NOMO-1 treated with dmso at 0.1 percent for 144 hours (cell line): ENCODE results near the gene FOXP4.
A peak's percentile ranks its signal among the peaks of the same experiment; 100 is the strongest.
"Not testable (repeated sequence)": the region's sequence is repeated elsewhere in the genome, so short reads cannot be mapped to it uniquely, and the experiment has no call there.

Experiments
- DNase-seq: peaks from one replicate; lab custom pipeline; 2025; ENCODE audit not compliant: unreplicated experiment; lab: John Stamatoyannopoulos, UW

FOXP4 gene

GRCh38 chr6:41598670-41599014, 52.5 kb downstream of the FOXP4 start:
- no peak for DNase-seq

DNA sequence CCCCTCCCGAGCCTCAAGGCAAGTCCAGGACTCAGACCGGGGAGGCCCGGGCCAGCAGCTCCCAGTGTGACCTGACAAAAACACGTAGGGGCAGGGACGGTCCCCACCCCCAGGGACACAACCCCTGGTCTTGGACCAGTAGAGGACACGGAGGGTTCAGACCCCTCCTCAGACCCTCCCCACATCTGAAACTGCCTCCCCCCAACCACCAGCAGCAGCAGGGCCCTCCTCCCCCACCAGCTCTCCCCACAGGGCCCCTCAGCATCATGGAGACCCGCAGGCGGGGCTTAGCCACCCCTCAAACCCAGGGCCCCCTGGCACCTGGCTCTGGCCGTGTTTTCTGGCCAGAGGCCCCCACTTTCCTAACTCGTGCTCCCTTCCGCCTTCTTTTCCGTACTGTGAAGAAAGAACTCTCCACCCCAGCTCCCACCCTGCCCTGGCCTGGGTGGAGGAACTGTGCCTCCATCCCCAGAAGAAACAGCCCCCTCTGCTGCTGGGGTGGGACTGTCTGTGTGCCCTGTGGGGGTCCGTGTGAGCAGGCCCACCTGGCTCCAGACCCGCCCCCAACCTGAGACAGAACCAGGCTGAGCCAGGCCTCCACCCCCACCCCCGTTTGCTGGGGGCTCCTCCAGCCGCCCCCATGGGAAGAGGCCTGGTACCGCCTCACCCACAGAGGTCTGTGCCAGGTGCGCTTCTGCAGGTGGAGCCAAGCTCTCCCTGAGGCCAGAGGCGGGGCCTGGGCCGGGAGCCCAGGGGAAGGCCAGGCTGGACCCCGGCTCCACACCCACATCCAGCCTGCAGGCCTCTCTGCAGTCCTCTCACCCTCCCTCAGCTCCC, 53.1 kb downstream of the FOXP4 start:
- no peak for DNase-seq

DNA sequence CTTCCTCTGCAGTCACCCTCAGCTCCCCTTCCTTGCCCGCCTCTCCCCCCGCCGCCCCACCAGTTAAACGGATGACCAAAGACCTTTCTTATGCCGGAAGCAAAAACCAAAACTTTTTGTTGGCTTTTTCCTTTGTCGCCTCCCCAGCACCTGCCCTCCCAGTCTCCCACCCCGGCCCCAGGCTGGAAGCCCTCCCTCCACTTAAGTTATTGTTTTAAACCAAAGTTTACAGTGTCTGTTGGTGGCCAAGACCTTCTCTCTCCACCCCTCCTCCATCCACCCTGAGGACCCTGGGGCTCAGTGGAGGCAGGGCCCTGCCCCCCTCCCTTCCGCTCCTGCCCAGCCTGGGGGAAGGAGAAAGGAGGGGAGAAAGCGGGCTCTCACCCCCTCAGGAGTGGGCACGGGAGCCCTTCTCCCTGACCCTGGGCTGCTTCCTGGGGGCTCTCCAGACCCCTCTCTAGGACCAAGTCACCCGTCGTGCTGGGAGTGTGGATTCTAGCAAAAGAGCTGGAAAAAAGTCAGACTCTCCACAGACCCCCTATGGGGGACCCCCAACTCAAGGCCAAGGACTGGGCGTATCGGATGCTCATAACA, 53.8 kb downstream of the FOXP4 start:
- DNase-seq, result no peak

- DNase-seq, result no peak
These were observed 54.5 kb downstream of the FOXP4 start for GRCh38 chr6:41600499-41601247.

DNA sequence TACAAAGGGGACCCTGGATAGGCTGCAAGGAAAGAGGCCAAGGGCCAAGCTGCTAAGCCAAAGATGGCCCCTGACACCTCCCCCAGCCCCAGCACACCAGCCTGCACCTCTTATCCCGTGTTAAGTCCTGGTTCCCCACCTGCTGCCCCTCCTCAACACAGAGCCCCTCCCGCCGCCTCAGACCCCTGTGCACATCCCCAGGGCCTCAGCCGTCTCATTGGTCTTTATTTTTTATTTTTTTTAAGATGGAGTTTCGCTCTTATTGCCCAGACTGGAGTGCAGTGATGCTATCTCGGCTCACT, 55.0 kb downstream of the FOXP4 start:
- DNase-seq, result no peak

DNA sequence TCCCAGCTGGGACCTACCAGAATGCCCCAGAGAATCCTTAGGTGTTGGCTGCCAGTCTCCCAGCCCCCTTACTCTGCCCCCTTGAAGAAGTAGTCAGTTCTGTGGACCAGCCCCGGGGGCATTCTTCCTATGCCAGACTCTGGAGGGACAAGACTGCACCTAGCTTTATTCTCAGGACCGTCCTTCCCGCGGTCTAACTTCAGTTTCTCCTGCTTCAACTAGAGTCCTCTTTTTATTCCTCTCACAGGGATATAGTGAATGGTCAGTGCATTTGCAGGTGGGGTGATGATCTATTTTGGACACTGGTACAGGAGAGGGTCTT, 56.2 kb downstream of the FOXP4 start:
- DNase-seq, result no peak

DNA sequence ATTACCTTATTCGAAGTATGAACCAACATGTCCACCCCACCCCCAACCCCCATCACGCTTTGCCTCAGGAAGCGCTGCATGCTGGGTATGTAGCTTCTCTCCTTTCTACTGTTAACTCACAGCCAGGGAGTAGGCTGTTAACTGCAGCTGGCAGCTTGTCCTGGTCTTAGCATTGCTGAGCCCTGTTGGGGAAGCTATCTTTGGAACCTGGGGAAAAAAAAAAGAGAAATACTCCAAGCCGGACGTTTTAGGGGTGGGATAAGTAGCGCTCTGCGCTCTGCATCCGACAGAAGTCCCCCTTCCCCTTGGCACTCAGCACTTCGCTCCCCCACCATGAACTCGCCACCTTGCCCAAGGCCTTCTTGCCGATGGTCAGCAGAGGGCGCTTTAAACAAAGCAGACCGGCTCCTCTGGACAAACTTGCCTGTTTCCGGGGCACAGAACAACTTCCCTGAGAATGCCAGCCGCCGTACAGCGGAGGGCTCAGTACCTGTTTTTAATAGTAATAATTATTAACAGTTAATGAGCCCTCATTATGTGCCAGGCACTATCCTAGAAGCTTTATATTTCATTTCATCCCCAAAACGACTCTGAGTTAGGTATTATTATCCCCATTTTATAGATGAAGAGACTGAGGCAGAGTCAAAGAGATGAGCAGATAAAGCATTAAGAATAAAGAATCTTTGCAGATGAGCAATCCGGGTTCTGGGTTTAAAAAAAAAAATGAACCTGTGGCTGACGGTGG, 56.9 kb downstream of the FOXP4 start:
- DNase-seq, result peak; percentile 79

- DNase-seq, result no peak
These were observed 57.8 kb downstream of the FOXP4 start for GRCh38 chr6:41604006-41604405.

DNA sequence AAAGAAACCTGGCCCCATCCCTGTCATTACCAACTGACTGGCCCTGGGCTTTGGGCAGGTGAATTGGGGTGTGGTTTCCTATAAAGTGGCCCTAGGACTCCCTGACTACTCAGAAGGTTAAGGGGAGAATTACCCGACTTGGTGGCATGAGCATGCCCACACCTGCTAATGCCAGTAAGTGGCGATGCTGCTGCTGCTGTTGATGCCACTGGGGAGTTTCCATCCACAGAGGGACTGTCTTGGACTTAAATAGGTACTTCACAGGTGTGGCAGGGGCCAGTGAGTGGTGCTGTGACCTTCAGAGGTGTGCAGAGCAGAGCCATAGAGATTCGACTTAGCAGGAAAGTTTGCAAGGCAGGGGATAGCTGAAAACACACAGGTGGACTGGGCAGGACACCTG, 59.5 kb downstream of the FOXP4 start:
- DNase-seq, result no peak

DNA sequence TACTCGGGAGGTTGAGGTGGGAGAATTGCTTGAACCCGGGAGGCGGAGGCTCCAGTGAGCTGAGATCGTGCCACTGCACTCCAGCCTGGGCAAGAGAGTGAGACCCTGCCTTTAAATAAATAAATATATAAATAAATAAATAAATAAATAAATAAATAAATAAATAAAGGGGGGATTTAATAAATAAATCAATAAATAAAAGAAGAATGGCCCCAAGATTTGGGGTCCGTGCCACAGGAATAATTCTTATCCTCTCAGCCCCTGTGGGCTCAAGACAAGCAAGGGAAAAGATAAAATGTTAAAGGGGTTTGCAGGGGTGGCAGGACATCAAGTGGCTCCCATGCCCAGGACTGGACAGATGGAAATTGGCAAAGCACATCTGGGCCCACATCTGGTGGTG, 60.9 kb downstream of the FOXP4 start:
- DNase-seq, result no peak

DNA sequence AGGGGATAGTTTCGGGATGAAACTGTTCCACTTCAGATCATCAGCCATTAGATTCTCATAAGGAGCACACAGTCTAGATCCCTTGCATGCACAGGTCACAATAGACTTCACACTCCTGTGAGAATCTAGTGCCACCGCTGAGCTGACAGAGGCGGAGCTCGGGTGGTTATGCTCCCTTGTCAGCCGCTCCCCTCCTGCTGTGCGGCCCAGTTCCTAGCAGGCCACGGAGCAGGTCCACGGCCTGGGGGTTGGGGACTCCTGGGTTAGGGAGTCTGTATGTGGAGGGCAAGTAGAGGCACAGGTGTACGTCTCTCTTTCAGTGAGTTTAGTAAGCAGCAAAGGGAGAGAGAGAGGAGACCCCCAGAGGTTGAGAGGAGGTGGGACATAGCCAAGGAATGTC, 61.6 kb downstream of the FOXP4 start:
- DNase-seq, result no peak

DNA sequence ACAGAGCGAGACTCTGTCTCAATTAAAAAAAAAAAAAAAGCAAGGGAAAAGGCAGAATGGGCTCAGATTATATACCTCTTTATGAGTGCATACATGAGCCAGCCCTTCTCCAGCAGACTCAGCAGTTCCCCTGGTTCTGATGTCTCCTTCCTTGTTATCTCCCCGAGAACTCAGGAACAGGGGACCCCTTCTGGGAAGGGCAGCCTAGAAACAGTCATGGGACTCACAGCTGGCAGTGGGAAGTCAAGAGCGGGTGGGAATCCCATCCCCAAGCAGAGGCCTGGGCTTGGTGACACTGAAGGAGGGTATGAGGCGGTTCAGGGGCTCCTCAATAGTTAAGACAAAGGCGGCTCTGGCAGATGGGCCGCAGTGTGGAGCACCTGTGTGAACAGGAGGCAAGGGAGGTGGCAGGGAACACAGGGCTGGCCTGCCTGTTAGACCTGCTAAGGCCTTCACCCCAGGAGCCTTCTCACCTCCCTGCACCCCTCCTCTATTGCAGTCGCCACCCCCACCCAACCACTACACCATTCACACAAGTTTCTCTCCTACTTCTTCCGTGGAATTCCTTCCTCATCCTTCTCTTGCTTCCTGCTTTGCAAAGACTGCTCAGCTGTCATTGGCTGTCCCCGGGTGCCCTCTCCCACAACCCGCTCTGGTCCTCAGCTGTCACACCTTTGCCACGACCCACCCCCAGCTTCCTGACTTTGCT, 62.4 kb downstream of the FOXP4 start:
- DNase-seq, result no peak

- no peak for DNase-seq
These were observed 68.5 kb downstream of the FOXP4 start for GRCh38 chr6:41614715-41615114.

- no peak for DNase-seq
These were observed 69.1 kb downstream of the FOXP4 start for GRCh38 chr6:41615311-41615710.

GRCh38 chr6:41618598-41618997, 72.4 kb downstream of the FOXP4 start:
- no peak for DNase-seq

DNA sequence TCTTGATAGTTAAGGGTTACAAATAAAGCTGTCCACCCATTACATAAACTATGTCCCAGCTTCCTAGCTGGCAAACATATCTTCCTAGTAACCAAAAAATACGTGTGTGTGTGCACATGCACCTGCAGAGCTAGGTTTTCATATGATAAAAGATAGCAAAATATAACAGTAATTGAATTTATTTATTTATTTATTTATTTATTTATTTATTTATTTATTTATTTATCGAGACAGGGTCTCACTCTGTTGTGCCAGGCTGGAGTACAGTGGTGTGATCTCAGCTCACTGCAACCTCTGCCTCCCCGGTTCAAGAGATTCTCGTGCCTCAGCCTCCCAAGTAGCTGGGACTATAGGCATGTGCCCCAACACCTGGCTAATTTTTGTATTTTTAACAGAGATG, 73.0 kb downstream of the FOXP4 start:
- not testable (repeated sequence) for DNase-seq

GRCh38 chr6:41621367-41621766, 75.2 kb downstream of the FOXP4 start:
- DNase-seq, result no peak

- no peak for DNase-seq
These were observed 75.6 kb downstream of the FOXP4 start for GRCh38 chr6:41621802-41622201.

GRCh38 chr6:41622206-41622988, 76.2 kb downstream of the FOXP4 start:
- no peak for DNase-seq

- DNase-seq, result no peak
These were observed 77.1 kb downstream of the FOXP4 start for GRCh38 chr6:41623330-41623729.
